Gastroesophageal sphincter (tissue), 3 donors: ENCODE results near the gene GLRA1.

Experiments used
- CTCF ChIP-seq, 4 experiments: fragments of 200-600 bp in 2 of 4; fragments of 450-650 bp in 2 of 4; sonication (generic) in 1 of 4; IDR thresholded peaks; one replicate each; pipeline ENCODE4 v1.5.1; 2017 to 2019; ENCODE audit warnings: antibody characterized with exemption in 4 of 4, mild to moderate bottlenecking in 2 of 4, moderate library complexity in 2 of 4
- EP300 ChIP-seq: sonication (generic); formaldehyde crosslinking; IDR thresholded peaks from one replicate; pipeline ENCODE4 v1.6.1; 2017; ENCODE audit warnings: antibody characterized with exemption, mild to moderate bottlenecking
- POLR2A ChIP-seq, 2 donors: fragments of 450-650 bp; IDR thresholded peaks; one replicate each; pipeline ENCODE4 v1.6.1; 2017; ENCODE audit warnings: antibody characterized with exemption in 2 of 2, mild to moderate bottlenecking in 2 of 2, moderate library complexity in 1 of 2
- POLR2AphosphoS5 ChIP-seq: sonication (generic); formaldehyde crosslinking; IDR thresholded peaks from one replicate; pipeline ENCODE4 v1.6.1; 2017; ENCODE audit warnings: antibody characterized with exemption

GRCh38 chr5:151812757-151813309 lies 111.8 kb downstream of the GLRA1 start:
- no peak for TF ChIP-seq POLR2A (IDR thresholded peaks at IDR 0.05)
- no peak for TF ChIP-seq CTCF (IDR thresholded peaks at IDR 0.05)
- no peak for TF ChIP-seq EP300
- no peak for TF ChIP-seq POLR2AphosphoS5
